Caco-2 (cell line): ENCODE results near the gene ASMTL. TPM values are rescaled to one million over a fixed set of nuclear protein-coding genes. Genes with fewer than 3 reads are reported as not detected.

ENCODE experiments used
- Bru-seq: library from RNA; stranded (reverse); fragments of 400-500 nt; gene quantifications from one replicate; lab custom pipeline; 2021; lab: Mats Ljungman, UMichigan
- BruChase-seq, 2 experiments: library from RNA; stranded (reverse); fragments of 400-500 nt; gene quantifications; one replicate each; lab custom pipeline; 2021; lab: Mats Ljungman, UMichigan
- BruUV-seq: library from RNA; stranded (reverse); fragments of 400-500 nt; replicated peaks from 2 replicates; lab custom pipeline; 2021; lab: Mats Ljungman, UMichigan
- CTCF ChIA-PET: fragments of 300-600 bp; sonication (Branson Sonifier 250); formaldehyde crosslinking; loops from one replicate; lab custom pipeline; 2022; ENCODE audit warnings: antibody characterized with exemption; lab: Charles Lee
- POLR2A ChIA-PET: fragments of 300-600 bp; sonication (Branson Sonifier 250); formaldehyde crosslinking; loops from one replicate; lab custom pipeline; 2022; ENCODE audit warnings: antibody characterized with exemption; lab: Charles Lee
- DNase-seq, 2 experiments: peaks; one replicate each; pipeline versions ENCODE4 v3.0.0 to v3.0.0-alpha.2; 2020 to 2022
- H3K27me3 ChIP-seq: replicated peaks from 2 replicates; pipeline ENCODE4 v1.6.0; 2011; ENCODE audit warnings: low read length; ENCODE audit not compliant: control insufficient read depth, insufficient read depth
- H3K36me3 ChIP-seq: 2 replicates; pipeline ENCODE4 v1.5.1; 2011; ENCODE audit warnings: low read length; ENCODE audit not compliant: control insufficient read depth, insufficient read depth
- H3K4me1 ChIP-seq: fragments of 250-450 bp; sonication (Bioruptor Pico); 2 replicates; pipeline ENCODE4 v1.5.1; 2020; ENCODE audit warnings: mild to moderate bottlenecking
- H3K4me3 ChIP-seq: 2 replicates; pipeline ENCODE4 v1.5.1; 2011; ENCODE audit warnings: low read depth, mild to moderate bottlenecking, control low read depth, low read length
- H3K9me3 ChIP-seq: fragments of 250-450 bp; sonication (Bioruptor Pico); 2 replicates; pipeline ENCODE4 v1.5.1; 2020; ENCODE audit warnings: mild to moderate bottlenecking, moderate library complexity
- H3K27ac Mint-ChIP-seq: one replicate; pipeline ENCODE4 v1.8.0; 2022; ENCODE audit warnings: mixed read lengths; ENCODE audit not compliant: unreplicated experiment
- H3K27me3 Mint-ChIP-seq: one replicate; pipeline ENCODE4 v1.8.0; 2022; ENCODE audit warnings: mixed read lengths; ENCODE audit not compliant: insufficient read depth, unreplicated experiment
- H3K36me3 Mint-ChIP-seq: one replicate; pipeline ENCODE4 v1.8.0; 2022; ENCODE audit warnings: mild to moderate bottlenecking, mixed read lengths; ENCODE audit not compliant: insufficient read depth, unreplicated experiment
- H3K4me1 Mint-ChIP-seq: one replicate; pipeline ENCODE4 v1.8.0; 2022; ENCODE audit warnings: low read depth, mixed read lengths; ENCODE audit not compliant: unreplicated experiment
- H3K4me3 Mint-ChIP-seq: one replicate; pipeline ENCODE4 v1.8.0; 2022; ENCODE audit warnings: mild to moderate bottlenecking, moderate library complexity, mixed read lengths; ENCODE audit not compliant: unreplicated experiment
- H3K9me3 Mint-ChIP-seq: one replicate; pipeline ENCODE4 v1.8.0; 2022; ENCODE audit warnings: mixed read lengths; ENCODE audit not compliant: unreplicated experiment
- intact Hi-C: fragments of 100-400 bp; cut with micrococcal nuclease; formaldehyde crosslinking; loops from one replicate; pipeline ENCODE4 v1.10.0; 2022; ENCODE audit not compliant: unreplicated experiment
- long read RNA-seq: library from polyadenylated mRNA; stranded (forward); transcript quantifications from one replicate; pipeline ENCODE4 v2.0.0, GENCODE V29; 2022
- total RNA-seq: library from RNA; stranded (reverse); gene quantifications from 2 replicates; pipeline ENCODE4 v1.2.3, GENCODE V29; 2022
- TF ChIP-seq, protein P1 (sequence below), 2 experiments: fragments of 200-600 bp in 1 of 2; IDR thresholded peaks; 1 replicate in 1 of 2; 2 replicates in 1 of 2; pipeline versions ENCODE4 v1.5.1 to v1.8.0; 2011 to 2022; ENCODE audit warnings: antibody characterized with exemption in 1 of 2, control low read depth in 1 of 2, inconsistent platforms in 1 of 2, low read depth in 1 of 2, low read length in 1 of 2, mild to moderate bottlenecking in 1 of 2, moderate library complexity in 1 of 2; ENCODE audit not compliant: insufficient read depth in 1 of 2, severe bottlenecking in 1 of 2, unreplicated experiment in 1 of 2

The ASMTL gene, protein sequence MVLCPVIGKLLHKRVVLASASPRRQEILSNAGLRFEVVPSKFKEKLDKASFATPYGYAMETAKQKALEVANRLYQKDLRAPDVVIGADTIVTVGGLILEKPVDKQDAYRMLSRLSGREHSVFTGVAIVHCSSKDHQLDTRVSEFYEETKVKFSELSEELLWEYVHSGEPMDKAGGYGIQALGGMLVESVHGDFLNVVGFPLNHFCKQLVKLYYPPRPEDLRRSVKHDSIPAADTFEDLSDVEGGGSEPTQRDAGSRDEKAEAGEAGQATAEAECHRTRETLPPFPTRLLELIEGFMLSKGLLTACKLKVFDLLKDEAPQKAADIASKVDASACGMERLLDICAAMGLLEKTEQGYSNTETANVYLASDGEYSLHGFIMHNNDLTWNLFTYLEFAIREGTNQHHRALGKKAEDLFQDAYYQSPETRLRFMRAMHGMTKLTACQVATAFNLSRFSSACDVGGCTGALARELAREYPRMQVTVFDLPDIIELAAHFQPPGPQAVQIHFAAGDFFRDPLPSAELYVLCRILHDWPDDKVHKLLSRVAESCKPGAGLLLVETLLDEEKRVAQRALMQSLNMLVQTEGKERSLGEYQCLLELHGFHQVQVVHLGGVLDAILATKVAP
- 15.4 and 17.4 TPM in 2 replicates for total RNA-seq
- percentile 44 among the genes with signal in this experiment for Bru-seq, nascent RNA
- BruChase-seq, experiment 1, labeled RNA remaining after a 2-hour chase = percentile 50 among the genes with signal in this experiment
- BruChase-seq, experiment 2, labeled RNA remaining after a 6-hour chase = percentile 53 among the genes with signal in this experiment
- long read RNA-seq, transcript ASMTL-201 (13 exons, 2,027 nt) = major isoform, 28 of 47 reads
- long read RNA-seq, partial matches to known transcripts = 4 of 47 reads
- long read RNA-seq, other reads (novel, unspliced or antisense) = 14 of 47 reads

DNA sequence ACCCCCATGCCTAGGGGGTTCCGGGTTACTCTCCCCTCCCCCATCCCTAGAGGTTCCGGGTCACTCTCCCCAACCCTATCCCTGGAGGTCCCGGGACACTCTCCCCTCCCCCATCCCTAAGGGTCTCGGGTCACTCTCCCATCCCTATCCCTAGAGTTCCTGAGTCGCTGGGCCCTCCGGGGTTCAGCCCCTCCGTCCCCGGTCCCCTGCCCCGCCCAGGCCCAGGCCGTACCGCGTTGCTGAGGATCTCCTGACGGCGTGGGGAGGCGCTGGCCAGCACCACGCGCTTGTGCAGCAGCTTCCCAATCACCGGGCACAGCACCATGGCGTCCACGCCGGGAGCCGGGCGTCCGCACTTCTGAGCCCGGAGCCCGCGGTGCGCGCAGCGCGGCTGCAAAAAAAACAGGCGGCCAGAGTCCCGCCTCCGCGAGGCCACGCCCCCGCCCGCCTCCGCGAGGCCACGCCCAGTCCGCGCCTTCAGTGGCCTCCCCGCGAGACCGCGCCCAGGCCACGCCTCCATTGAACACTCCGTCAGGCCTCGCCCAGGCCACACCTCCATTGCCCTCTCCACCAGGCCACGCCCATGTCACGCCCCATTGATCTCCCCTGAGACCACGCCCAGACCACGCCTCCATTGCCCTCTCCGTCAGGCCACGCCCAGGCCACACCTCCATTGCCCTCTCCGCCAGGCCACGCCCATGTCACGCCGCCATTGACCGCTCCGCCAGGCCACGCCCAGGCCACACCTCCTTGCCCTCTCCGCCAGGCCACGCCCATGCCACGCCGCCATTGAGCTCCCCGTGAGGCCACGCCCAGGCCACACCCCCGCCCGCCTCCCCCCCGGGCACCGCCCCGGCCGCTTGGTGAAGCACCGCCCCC is at the start of gene ASMTL:
Gene ASMTL, minus strand, starts transcription at position 394 of the 879 bp plus-strand sequence. Its CDS starts 69 bp downstream, at position 325.
- Histone ChIP-seq H3K27me3 (no peaks in the 10 kb centered on the region), H3K36me3 (no peaks in the 10 kb centered on the region), H3K4me1 (no peaks in the 10 kb centered on the region), H3K9me3 (no peaks in the 10 kb centered on the region), H3K4me3 (peak within 1 kb of the TSS; percentile 98)
- intact Hi-C loops = loop anchor here (2.0 to 10.0 kb wide), 3 partner anchors 60 to 1172 kb away; partner anchors contain the start of genes GTPBP6 and SLC25A6
- CTCF ChIA-PET = no interaction called here
- H3K4me3 Mint-ChIP-seq = peak within 1 kb of the TSS; percentile 73
- H3K27ac Mint-ChIP-seq = peak within 1 kb of the TSS; percentile 30
- H3K36me3 Mint-ChIP-seq = peaks cover 38% of the 10 kb centered on the region
- peaks cover 20% of the 10 kb centered on the region for H3K9me3 Mint-ChIP-seq
- peak; percentile 99 for DNase-seq
- no peaks in the 10 kb centered on the region for H3K4me1 Mint-ChIP-seq
- peaks cover 2% of the 10 kb centered on the region for H3K27me3 Mint-ChIP-seq
- no TSS peak for BruUV-seq
- TF ChIP-seq, protein P1, sequence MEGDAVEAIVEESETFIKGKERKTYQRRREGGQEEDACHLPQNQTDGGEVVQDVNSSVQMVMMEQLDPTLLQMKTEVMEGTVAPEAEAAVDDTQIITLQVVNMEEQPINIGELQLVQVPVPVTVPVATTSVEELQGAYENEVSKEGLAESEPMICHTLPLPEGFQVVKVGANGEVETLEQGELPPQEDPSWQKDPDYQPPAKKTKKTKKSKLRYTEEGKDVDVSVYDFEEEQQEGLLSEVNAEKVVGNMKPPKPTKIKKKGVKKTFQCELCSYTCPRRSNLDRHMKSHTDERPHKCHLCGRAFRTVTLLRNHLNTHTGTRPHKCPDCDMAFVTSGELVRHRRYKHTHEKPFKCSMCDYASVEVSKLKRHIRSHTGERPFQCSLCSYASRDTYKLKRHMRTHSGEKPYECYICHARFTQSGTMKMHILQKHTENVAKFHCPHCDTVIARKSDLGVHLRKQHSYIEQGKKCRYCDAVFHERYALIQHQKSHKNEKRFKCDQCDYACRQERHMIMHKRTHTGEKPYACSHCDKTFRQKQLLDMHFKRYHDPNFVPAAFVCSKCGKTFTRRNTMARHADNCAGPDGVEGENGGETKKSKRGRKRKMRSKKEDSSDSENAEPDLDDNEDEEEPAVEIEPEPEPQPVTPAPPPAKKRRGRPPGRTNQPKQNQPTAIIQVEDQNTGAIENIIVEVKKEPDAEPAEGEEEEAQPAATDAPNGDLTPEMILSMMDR (IDR thresholded peaks at IDR 0.05; ENCODE audit: insufficient read depth in 1 of 2, low read depth in 1 of 2, low read length in 1 of 2, severe bottlenecking in 1 of 2, unreplicated experiment in 1 of 2) = no peak
- POLR2A ChIA-PET = no interaction called here

DNA sequence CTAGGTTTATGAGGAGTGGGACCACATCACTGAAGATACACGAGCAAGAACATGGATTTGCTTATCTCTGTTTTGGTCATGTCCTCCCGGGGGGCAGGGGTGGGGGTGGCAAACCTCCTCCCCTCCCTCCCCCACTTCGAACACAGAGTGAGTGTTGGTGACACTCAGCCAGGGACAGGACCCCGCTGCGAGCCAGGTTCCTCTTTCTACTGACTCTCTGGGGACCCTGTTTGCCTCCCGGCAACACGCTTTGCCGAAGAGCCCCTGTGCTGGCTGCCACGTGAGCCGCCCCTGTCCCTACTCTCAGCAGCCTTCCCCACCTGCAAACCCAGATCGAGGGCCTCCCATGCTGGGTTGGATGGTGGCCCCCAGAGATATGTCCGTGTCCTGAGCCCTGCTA is 49.5 kb upstream of the ASMTL start:
- DNase-seq = no peak
- ChIA-PET POLR2A (no interaction called here), CTCF (no interaction called here)
- Mint-ChIP-seq H3K27ac (no peak overlapping the region), H3K4me3 (no peak overlapping the region), H3K36me3 (no peaks in the 10 kb centered on the region), H3K4me1 (no peaks in the 10 kb centered on the region), H3K27me3 (no peaks in the 10 kb centered on the region), H3K9me3 (no peaks in the 10 kb centered on the region)
- Histone ChIP-seq H3K27me3 (no peaks in the 10 kb centered on the region), H3K4me3 (no peak overlapping the region), H3K36me3 (no peaks in the 10 kb centered on the region), H3K4me1 (no peaks in the 10 kb centered on the region), H3K9me3 (no peaks in the 10 kb centered on the region)
- TF ChIP-seq, protein P1 (IDR thresholded peaks at IDR 0.05; ENCODE audit: insufficient read depth in 1 of 2, low read depth in 1 of 2, low read length in 1 of 2, severe bottlenecking in 1 of 2, unreplicated experiment in 1 of 2) = no peak
- intact Hi-C loops = no loop called here
- BruUV-seq = no TSS peak
